OCI-LY7 (cell line): ENCODE measurements around the gene CFAP69. TPM values are rescaled to one million over a fixed set of nuclear protein-coding genes. Genes with fewer than 3 reads are reported as not detected.

Experiments used
- BruUV-seq: library from RNA; stranded (reverse); fragments of 400-500 nt; replicated peaks from 2 replicates; lab custom pipeline; 2021; lab: Mats Ljungman, UMichigan
- CTCF ChIA-PET: fragments of 300-600 bp; sonication (Branson Sonifier 250); formaldehyde crosslinking; loops from one replicate; lab custom pipeline; 2022; ENCODE audit warnings: antibody characterized with exemption; ENCODE audit not compliant: unreplicated experiment; lab: Charles Lee
- POLR2A ChIA-PET: fragments of 300-600 bp; sonication (Branson Sonifier 250); formaldehyde crosslinking; loops from one replicate; lab custom pipeline; 2022; ENCODE audit warnings: antibody characterized with exemption; lab: Charles Lee
- DNase-seq: peaks from one replicate; pipeline ENCODE4 v3.0.0-alpha.2; 2015; ENCODE audit warnings: low spot score
- H2AFZ ChIP-seq: fragments of 200-600 bp; sonication (generic), shearing (Covaris generic); 2 replicates; pipeline ENCODE4 v1.6.1; 2014; ENCODE audit warnings: mild to moderate bottlenecking, antibody characterized with exemption, low read length, moderate library complexity
- H3K27ac ChIP-seq: fragments of 200-600 bp; sonication (generic); 2 replicates; pipeline ENCODE4 v1.5.1; 2014; ENCODE audit warnings: mixed run types, low read depth, mild to moderate bottlenecking, moderate library complexity, low read length, inconsistent platforms; ENCODE audit not compliant: poor library complexity, severe bottlenecking
- H3K36me3 ChIP-seq: fragments of 200-600 bp; sonication (generic); 2 replicates; pipeline ENCODE4 v1.6.1; 2014; ENCODE audit warnings: mild to moderate bottlenecking, antibody characterized with exemption, low read length, moderate library complexity, mixed read lengths; ENCODE audit not compliant: insufficient read depth
- H3K4me1 ChIP-seq: fragments of 200-600 bp; sonication (generic); 2 replicates; pipeline ENCODE4 v1.5.1; 2014; ENCODE audit warnings: mild to moderate bottlenecking, low read length; ENCODE audit not compliant: insufficient read depth, poor library complexity, severe bottlenecking
- H3K4me2 ChIP-seq: fragments of 200-600 bp; sonication (generic); 2 replicates; pipeline ENCODE4 v1.6.1; 2014; ENCODE audit warnings: mild to moderate bottlenecking, low read length
- H3K4me3 ChIP-seq: fragments of 200-600 bp; sonication (generic); 2 replicates; pipeline ENCODE4 v1.5.1; 2014; ENCODE audit warnings: mild to moderate bottlenecking, low read depth, low read length; ENCODE audit not compliant: poor library complexity, severe bottlenecking
- H3K79me2 ChIP-seq: fragments of 200-600 bp; sonication (generic); 2 replicates; pipeline ENCODE4 v1.6.1; 2016; ENCODE audit warnings: low read depth, mild to moderate bottlenecking, low read length, moderate library complexity, mixed read lengths; ENCODE audit not compliant: insufficient read depth
- H3K9me2 ChIP-seq: fragments of 200-600 bp; sonication (generic); 2 replicates; pipeline ENCODE4 v1.6.1; 2016; ENCODE audit warnings: mild to moderate bottlenecking, low read length, mixed read lengths; ENCODE audit not compliant: insufficient read depth
- H3K9me3 ChIP-seq: fragments of 200-600 bp; sonication (generic); 2 replicates; pipeline ENCODE4 v1.6.1; 2014; ENCODE audit warnings: mild to moderate bottlenecking, mixed run types, low read length, mixed read lengths
- H4K20me1 ChIP-seq: fragments of 200-600 bp; sonication (generic); 2 replicates; pipeline ENCODE4 v1.6.1; 2014; ENCODE audit warnings: mild to moderate bottlenecking, antibody characterized with exemption, low read length, moderate library complexity, mixed read lengths; ENCODE audit not compliant: insufficient read depth
- CTCF ChIP-seq: fragments of 200-600 bp; sonication (generic); conservative IDR thresholded peaks from 2 replicates; pipeline ENCODE4 v1.5.1; 2014; ENCODE audit warnings: mild to moderate bottlenecking, antibody characterized with exemption, low read length, moderate library complexity, mixed read lengths
- EZH2phosphoT487 ChIP-seq: fragments of 200-600 bp; sonication (generic); IDR thresholded peaks from 2 replicates; pipeline ENCODE4 v1.6.1; 2018; ENCODE audit warnings: low read depth, borderline replicate concordance, mild to moderate bottlenecking, mixed run types, antibody characterized with exemption, low read length, moderate library complexity, mixed read lengths
- intact Hi-C: fragments of 100-400 bp; cut with micrococcal nuclease; formaldehyde crosslinking; loops from one replicate; pipeline ENCODE4 v1.10.0; 2022; ENCODE audit not compliant: unreplicated experiment
- total RNA-seq, 2 experiments: library from RNA; depleted of rRNA in 1 of 2; stranded (reverse); fragments of >200 nt in 1 of 2; shearing (Covaris generic) in 1 of 2; gene quantifications; 2 replicates each; pipeline ENCODE4 v1.2.3, GENCODE V29; 2014 to 2022

The CFAP69 gene
- total RNA-seq, 2 experiments from 2014 or later, result not detected

GRCh38 chr7:90210981-90211380 is 34.0 kb upstream of the CFAP69 start:
- no peaks in the 10 kb centered on the region for H3K36me3 ChIP-seq
- no peak overlapping the region for H3K4me3 ChIP-seq
- H3K79me2 ChIP-seq, result no peaks in the 10 kb centered on the region
- no peak overlapping the region for H3K4me2 ChIP-seq
- no peaks in the 10 kb centered on the region for H3K9me2 ChIP-seq
- TF ChIP-seq CTCF (no peak), EZH2phosphoT487 (no peak)
- BruUV-seq, result no TSS peak
- intact Hi-C loops, result no loop called here
- H4K20me1 ChIP-seq, result no peaks in the 10 kb centered on the region
- H3K4me1 ChIP-seq, result no peaks in the 10 kb centered on the region
- no peak overlapping the region for H3K27ac ChIP-seq
- no peak for DNase-seq
- H2AFZ ChIP-seq, result no peak overlapping the region
- CTCF ChIA-PET, result no interaction called here
- POLR2A ChIA-PET, result interaction anchor here (0.7 kb wide), 1 partner anchor 17 kb away, joined by 3 read pairs; no protein-coding TSS in a partner anchor
- no peaks in the 10 kb centered on the region for H3K9me3 ChIP-seq

GRCh38 chr7:90211391-90212148 is 33.4 kb upstream of the CFAP69 start, which contains the start of gene STEAP2:
Gene STEAP2 (plus strand): TSS chr7:90211740. CDS start chr7:90225083, 13,343 bp downstream.
- ChIA-PET POLR2A (interaction anchor here (0.7 kb wide), 1 partner anchor 16 kb away, joined by 3 read pairs; no protein-coding TSS in a partner anchor), CTCF (no interaction called here)
- Histone ChIP-seq H3K4me2 (no peak within 1 kb of the TSS), H3K4me1 (no peaks in the 10 kb centered on the region), H3K9me3 (no peaks in the 10 kb centered on the region), H2AFZ (no peak within 1 kb of the TSS), H3K9me2 (no peaks in the 10 kb centered on the region), H4K20me1 (no peaks in the 10 kb centered on the region), H3K79me2 (no peaks in the 10 kb centered on the region), H3K4me3 (no peak within 1 kb of the TSS), H3K27ac (no peak within 1 kb of the TSS), H3K36me3 (no peaks in the 10 kb centered on the region)
- TF ChIP-seq CTCF (no peak), EZH2phosphoT487 (no peak)
- BruUV-seq, result no TSS peak
- DNase-seq, result no peak
- intact Hi-C loops, result no loop called here

GRCh38 chr7:90212149-90212495 is 32.9 kb upstream of the CFAP69 start:
- intact Hi-C loops, result no loop called here

More at GRCh38 chr7:90212149-90212495, 32.9 kb upstream of the CFAP69 start:
- no TSS peak for BruUV-seq
- H3K9me2 ChIP-seq, result no peaks in the 10 kb centered on the region
- no peak overlapping the region for H3K4me2 ChIP-seq
- TF ChIP-seq CTCF (no peak), EZH2phosphoT487 (no peak)
- no peaks in the 10 kb centered on the region for H3K9me3 ChIP-seq
- H3K27ac ChIP-seq, result no peak overlapping the region
- POLR2A ChIA-PET, result no interaction called here
- no peak overlapping the region for H3K4me3 ChIP-seq
- no peak for DNase-seq
- no peaks in the 10 kb centered on the region for H3K79me2 ChIP-seq
- no peaks in the 10 kb centered on the region for H4K20me1 ChIP-seq
- H2AFZ ChIP-seq, result no peak overlapping the region
- CTCF ChIA-PET, result no interaction called here
- no peaks in the 10 kb centered on the region for H3K36me3 ChIP-seq
- H3K4me1 ChIP-seq, result no peaks in the 10 kb centered on the region
